ENCODE results near the gene MYADML2.

Gene MYADML2

DNA sequence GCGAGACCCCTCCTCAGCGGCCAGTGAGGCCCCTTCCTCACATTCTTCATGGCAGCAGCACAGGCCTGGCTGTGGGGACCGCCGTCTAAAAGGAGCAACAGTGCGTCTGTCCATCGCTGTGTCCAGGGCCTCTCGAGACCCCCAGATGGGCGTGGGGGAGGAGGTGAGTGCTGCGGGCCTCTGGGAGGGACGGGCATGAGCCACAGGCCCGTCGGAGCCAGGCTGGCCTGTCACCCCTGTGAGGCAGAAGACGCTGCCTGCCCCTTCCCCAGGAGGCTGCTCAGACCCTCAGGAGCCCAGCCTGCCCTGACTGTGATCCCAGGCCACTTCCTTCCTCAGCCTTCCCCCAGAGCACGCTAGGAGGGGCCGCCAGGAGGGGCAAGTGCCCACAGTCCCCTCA is 7.8 kb downstream of the MYADML2 start:
- DNase-seq (ENCODE audit: low read depth), result no peak

DNA sequence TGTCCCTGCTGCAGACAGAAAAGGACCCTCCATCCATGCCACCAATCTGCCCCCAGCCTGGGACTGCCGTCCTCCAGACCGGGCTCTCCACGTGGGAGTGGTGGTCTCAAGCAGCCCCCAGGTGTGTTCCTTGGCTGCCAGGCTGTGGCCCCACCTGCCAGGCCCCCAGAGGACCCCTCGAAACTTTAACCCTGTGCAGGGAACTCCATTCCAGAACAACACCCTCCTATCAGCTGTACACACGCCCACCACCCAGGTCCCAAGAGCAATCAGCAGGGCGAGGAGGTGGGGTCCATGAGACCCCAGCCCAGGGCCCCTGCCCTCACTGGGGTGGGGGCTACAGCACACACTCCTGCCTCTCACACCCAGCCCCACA is 11.3 kb downstream of the MYADML2 start:
- no peak for DNase-seq (ENCODE audit: low read depth)

DNA sequence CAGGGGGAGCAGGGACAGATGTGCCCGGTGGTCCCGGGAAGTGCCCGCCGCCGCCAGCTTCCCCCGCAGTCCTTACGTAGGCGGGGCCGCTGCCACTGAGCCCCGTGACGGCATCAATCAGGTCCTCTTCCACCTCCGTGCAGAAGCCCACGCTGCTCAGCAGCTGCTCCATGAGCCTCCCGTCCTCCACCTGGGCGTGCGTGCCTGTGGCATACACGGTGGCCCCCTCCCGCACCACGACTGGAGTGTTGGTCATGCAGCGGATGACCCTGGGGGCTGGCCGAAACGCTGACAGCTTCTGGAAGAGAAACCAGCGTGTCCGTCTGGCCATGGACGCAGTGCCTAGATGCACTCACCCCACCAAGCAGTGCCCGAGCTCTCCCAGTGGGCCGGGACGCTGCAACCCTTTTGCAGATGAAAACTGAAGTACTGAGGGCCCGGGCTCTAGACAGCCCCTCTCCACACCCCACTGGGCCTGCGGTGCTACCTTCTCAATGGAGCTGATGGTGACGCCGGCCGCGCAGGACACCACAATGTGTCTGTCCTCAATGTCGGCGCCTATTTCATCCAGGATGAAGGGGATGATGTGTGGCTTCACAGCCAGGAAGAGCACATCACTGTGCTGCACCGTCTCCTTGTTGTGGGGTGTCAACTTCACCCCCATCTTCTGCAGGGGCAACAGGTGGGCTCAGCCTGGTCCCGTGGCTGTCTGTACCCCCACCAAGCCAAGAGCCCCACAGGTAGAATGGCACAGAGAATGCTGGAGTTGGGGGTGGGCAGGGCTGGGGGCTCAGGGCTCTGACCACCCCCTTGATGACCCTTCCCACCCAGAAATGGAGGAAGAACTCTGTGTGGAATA is 12.0 kb downstream of the MYADML2 start:
- no peak for DNase-seq (ENCODE audit: low read depth)

- DNase-seq (ENCODE audit: low read depth), result no peak
These were observed 12.8 kb downstream of the MYADML2 start for GRCh38 chr17:81934098-81934757.

DNA sequence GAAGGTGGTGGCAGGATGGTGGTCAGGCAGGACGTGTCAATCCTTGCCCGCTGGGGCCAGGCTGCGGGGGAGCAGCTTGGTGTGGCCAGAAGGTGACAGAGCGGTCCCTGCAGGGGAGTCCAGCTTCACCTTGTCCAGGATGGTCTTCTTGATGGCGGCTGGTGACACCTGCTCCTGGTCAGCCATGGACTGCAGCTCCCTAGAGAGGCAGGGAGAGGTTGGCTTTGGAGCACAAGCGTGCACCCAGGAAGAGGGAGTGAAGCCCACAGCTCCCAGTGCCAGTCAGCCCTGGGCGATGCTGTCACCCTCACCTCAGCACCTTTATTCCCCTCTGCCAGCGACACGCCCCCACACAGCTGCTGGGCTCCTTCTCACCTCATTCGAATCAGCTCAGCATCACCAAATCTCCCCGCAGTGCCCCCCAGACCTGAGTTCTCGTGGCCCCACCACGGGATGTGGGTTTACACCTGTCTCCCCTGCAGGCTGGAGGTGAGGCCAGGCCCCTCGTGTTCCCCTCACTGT is 13.8 kb downstream of the MYADML2 start:
- no peak for DNase-seq (ENCODE audit: low read depth)

DNA sequence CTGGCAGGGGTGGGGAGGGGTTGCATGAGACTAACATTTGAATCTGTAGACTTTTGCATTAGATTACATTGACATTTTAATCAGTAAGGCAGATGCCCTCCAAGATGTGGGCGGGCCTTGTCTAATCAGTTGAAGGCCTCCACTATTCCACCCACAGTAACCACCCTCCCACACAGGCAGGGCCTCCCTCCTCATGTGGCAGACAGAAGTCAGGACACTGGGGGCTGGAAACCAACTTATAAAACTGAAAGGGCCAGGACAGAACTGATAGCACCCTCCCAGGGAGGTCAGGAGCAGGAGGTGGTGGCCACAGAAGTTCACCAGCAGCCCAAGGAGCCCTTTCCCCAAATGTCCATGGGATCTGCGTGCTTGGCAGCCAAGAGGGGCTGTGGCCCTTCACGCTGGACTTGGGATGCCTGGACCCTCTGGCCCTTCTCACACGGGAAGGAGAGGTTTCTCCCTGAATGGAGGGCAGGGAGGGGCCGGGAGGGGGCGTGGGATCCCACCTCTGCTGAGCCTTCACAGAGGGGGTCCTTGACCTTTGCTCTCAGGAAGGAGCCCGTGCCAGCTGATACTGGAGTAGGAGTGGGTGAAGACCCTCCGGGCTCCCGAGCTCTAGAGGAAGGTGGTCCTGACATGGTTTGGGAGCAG is 14.6 kb downstream of the MYADML2 start:
- no peak for DNase-seq (ENCODE audit: low read depth)

DNA sequence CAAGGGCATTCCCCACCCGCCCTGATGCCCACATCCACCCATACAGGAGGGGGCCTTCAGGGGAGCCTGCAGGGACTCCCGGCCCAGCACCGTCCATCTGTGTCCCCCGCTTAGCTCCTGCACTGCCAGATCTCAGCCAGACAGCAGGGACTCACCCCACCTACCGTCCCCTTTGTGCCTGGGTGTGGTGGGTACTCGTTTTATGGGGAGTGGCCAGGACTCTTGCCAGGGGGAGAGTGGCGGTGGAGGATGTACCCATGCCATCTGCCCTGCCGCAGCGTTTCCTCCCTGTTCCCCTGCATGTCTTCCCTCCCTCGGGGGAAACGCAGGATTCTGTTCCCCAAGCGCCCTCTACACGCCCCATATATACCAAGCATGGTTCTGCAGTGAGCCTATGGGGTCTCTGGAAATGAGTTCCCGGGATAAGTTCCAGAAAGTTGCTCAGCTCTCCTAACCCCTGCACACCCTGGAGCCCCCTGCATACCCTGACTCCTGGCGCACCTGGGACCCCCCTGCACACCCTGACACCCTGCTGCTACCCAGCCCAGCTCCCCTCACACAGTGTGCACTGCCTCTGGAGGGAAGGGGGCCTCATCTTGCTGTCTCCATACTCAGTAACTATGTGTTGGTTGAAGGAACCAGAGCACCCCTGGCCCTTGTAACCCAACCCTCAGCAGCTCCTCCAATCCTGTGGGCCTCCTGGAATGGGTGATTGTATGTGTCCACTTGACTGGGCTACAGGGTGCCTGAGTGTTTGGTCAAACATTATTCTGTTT is 15.3 kb downstream of the MYADML2 start:
- no peak for DNase-seq (ENCODE audit: low read depth)

DNA sequence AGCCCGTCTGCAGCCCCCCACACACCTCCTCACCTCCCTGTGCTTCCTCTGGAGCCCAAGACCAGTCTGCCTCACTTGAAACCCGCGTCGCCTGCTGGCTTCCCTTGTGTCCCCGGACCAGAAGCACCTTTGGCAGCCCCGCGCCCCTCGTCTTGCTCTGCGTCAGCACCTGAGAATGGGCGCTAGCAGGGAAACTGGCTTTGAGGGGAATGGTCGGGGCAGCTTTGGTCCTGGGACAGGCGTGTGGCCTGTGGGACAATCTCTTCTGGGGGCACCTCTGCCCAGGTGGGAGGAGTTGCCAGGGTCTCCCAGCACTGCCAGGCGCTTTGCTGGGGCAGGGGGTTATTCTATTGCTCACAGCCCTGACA is 15.9 kb downstream of the MYADML2 start:
- DNase-seq (ENCODE audit: low read depth), result no peak

DNA sequence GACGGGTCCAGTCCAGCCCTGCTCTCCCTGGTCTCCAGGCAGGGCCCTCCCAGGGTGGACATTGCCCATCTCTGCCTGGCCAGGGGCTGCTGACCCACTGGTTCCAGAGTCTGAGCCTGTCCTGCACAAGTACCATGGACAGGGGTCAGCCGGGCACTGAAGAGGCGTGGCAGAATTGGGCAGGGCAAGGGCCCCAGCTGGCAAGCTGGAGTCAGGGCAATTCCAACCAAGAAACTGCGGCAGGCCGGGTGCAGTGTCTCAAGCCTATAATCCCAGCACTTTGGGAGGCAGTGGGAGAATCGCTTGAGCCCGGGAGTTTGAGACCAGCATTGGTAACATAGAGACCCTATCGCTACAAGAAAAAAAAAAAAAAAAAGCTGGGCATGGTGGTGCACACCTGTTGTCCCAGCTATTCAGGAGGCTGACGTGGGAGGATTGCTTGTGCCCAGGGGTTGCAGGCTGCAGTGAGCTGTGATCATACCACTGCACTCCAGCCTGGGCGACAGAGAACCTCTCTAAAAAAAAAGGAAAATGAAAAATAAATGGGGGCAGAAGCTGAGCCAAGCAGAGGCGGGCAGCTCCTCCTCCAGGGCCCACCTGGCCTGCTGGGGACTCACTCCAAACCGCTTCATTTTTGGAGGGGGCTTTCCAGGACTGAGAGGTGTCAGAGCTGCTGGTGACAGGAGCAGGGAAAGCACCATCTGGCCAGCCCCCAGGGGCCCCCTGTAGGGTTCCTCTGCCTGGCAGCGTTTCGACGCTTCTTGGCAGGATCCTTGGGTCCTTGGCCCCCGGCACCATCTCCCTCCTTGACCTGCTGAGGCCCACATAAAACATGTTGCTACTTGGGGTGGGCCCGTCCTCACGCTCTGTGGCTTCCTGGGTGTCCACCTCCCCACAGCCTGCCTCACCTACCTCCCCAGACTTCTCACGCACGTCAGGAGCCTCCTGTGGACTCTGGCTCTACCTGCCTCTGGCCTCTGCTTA is 16.6 kb downstream of the MYADML2 start:
- DNase-seq (ENCODE audit: low read depth), result no peak

- DNase-seq (ENCODE audit: low read depth), result no peak
These were observed 17.5 kb downstream of the MYADML2 start for GRCh38 chr17:81929253-81930141.

- no peak for DNase-seq (ENCODE audit: low read depth)
These were observed 18.3 kb downstream of the MYADML2 start for GRCh38 chr17:81928544-81929252.

- peak; percentile 84 for DNase-seq (ENCODE audit: low read depth)
These were observed 19.1 kb downstream of the MYADML2 start, which contains the start of gene MAFG for GRCh38 chr17:81927653-81928543. TSS of gene MAFG (minus strand) at chr17:81927735. CDS start at chr17:81923185, 4,550 bp downstream.

GRCh38 chr17:81927152-81927652 is 19.8 kb downstream of the MYADML2 start:
- no peak for DNase-seq (ENCODE audit: low read depth)

DNA sequence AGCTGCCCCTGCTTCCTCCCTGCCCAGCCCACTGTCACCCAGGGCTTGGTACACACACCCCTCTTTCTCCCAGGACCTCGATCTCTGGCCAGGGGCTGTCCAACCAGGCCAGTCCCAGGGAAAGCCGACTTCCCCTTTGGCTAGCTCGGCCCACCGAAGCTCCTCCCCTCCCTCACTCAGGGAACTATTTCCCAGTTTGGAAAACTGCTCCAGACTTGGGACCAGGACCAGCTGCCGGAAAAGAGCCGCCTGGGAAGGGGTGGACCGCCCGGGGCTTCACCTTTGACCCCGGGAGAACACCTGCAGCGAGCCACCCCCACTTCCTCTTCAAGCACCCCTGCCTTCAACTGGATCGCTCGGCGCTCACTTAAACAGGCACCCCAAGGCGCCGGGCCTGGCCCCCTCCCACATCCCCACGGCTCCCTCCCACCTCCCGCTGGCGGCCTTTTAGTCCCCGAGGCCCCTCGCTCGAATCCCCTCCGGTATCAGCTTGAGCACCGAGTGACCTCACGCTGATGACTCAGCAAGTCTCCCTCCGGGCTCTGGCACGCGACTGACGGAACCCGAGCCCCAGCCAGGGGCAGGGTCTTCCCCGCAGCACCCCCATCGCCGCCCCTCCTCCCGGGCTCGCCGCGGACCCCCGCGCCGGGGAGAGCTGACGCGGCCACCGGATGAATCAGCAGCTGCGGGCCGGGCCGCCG is 20.4 kb downstream of the MYADML2 start:
- DNase-seq (ENCODE audit: low read depth), result peak; percentile 31

DNA sequence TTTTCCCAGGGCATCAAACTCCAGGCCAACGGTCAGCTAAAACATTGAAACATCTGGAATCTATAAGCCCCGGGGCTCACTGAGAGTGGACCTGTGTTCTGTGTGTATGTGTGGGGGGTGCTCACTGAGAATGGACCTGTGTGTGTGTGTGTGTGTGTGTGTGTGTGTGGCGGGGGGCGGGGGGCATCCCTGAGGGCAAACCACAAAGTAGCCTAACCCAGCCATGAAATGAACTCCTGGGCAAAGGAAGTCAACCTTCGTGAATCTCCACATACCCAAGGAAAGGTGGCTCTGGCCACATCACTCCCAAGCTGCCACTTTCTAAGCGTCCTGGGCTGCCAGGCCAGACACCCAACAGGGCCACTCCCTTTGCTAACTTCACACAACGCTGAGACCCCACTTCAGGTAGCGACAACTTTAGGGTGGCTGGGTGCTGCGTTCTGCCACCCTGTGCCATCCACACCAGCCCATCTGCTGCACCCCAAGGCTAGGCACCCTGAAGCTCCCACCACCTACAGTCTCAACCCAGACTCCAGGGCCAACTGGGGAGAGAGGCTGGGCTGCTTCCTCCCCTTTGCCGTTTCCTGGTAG is 21.1 kb downstream of the MYADML2 start:
- no peak for DNase-seq (ENCODE audit: low read depth)

All from T follicular helper cell (primary cell).